HFFc6 (cell line): Measurements from ENCODE around the gene ITPR1. TPM values are rescaled to one million over a fixed set of nuclear protein-coding genes. Genes with fewer than 3 reads are reported as not detected.

ENCODE experiments used
- DNase-seq: peaks from one replicate; pipeline ENCODE4 v3.0.0-alpha.2; 2018
- H3K27ac Mint-ChIP-seq: 2 replicates; pipeline ENCODE4 v1.8.0; 2020; ENCODE audit warnings: mild to moderate bottlenecking, mixed read lengths
- H3K27me3 Mint-ChIP-seq: 2 replicates; pipeline ENCODE4 v1.8.0; 2021; ENCODE audit warnings: mild to moderate bottlenecking, moderate library complexity, mixed read lengths; ENCODE audit not compliant: insufficient read depth
- H3K36me3 Mint-ChIP-seq: 2 replicates; pipeline ENCODE4 v1.8.0; 2021; ENCODE audit warnings: low read depth, mixed read lengths
- H3K4me1 Mint-ChIP-seq: 2 replicates; pipeline ENCODE4 v1.8.0; 2020; ENCODE audit warnings: low read depth, mixed read lengths
- H3K4me3 Mint-ChIP-seq: 2 replicates; pipeline ENCODE4 v1.8.0; 2020; ENCODE audit warnings: mild to moderate bottlenecking, moderate library complexity, mixed read lengths
- H3K9me3 Mint-ChIP-seq: 2 replicates; pipeline ENCODE4 v1.8.0; 2020; ENCODE audit warnings: mild to moderate bottlenecking, mixed read lengths
- CTCF ChIP-seq: fragments of 200-600 bp; sonication (generic); IDR thresholded peaks from 2 replicates; pipeline ENCODE4 v1.5.0; 2021; ENCODE audit warnings: antibody characterized with exemption, mild to moderate bottlenecking
- total RNA-seq, 6 experiments: library from RNA; stranded (reverse); fragmentation: NEBNext Ultra II Directional; extraction: Animal tissue kit (Norgen Biotek cat#: 25700); gene quantifications; 2 replicates in 1 of 6; 3 replicates in 5 of 6; pipeline ENCODE4 v1.2.3, GENCODE V29; 2021

The ITPR1 gene
- total RNA-seq, 6 experiments from 2014 or later = 4.9 to 8.3 (median 6.1) TPM

GRCh38 chr3:4672725-4673275 is 179.7 kb downstream of the ITPR1 start:
- DNase-seq = no peak
- Mint-ChIP-seq H3K36me3 (no peaks in the 10 kb centered on the region), H3K4me1 (peaks cover 15% of the 10 kb centered on the region), H3K27ac (no peak overlapping the region), H3K4me3 (no peak overlapping the region), H3K27me3 (0 out of 2 replicates have a peak, but pooled peaks cover 2% of the 10 kb centered on the region), H3K9me3 (no peaks in the 10 kb centered on the region)
- no peak for TF ChIP-seq CTCF

- no peak for DNase-seq
- Mint-ChIP-seq H3K4me1 (peaks cover 15% of the 10 kb centered on the region), H3K27me3 (peaks cover 3% of the 10 kb centered on the region; the same call in 1 of the 2 replicates), H3K27ac (no peak overlapping the region), H3K9me3 (no peaks in the 10 kb centered on the region), H3K36me3 (no peaks in the 10 kb centered on the region), H3K4me3 (no peak overlapping the region)
- no peak for TF ChIP-seq CTCF
Observed at GRCh38 chr3:4674216-4674615, 181.1 kb downstream of the ITPR1 start.

- no peaks in the 10 kb centered on the region for H3K9me3 Mint-ChIP-seq
- no peak overlapping the region for H3K4me3 Mint-ChIP-seq
- no peak overlapping the region for H3K27ac Mint-ChIP-seq
- no peak for DNase-seq
- TF ChIP-seq CTCF = no peak
- H3K27me3 Mint-ChIP-seq = peaks cover 1% of the 10 kb centered on the region; the same call in 1 of the 2 replicates
- peaks cover 21% of the 10 kb centered on the region for H3K4me1 Mint-ChIP-seq
- H3K36me3 Mint-ChIP-seq = no peaks in the 10 kb centered on the region
Observed at GRCh38 chr3:4675704-4676103, 182.6 kb downstream of the ITPR1 start.

- no peak for TF ChIP-seq CTCF
- Mint-ChIP-seq H3K36me3 (no peaks in the 10 kb centered on the region), H3K9me3 (no peaks in the 10 kb centered on the region), H3K27me3 (peaks cover 1% of the 10 kb centered on the region; the same call in 1 of the 2 replicates), H3K27ac (no peak overlapping the region), H3K4me3 (no peak overlapping the region), H3K4me1 (peaks cover 31% of the 10 kb centered on the region)
- no peak for DNase-seq
Observed at GRCh38 chr3:4678320-4678719, 185.2 kb downstream of the ITPR1 start.

GRCh38 chr3:4680227-4680691 is 187.1 kb downstream of the ITPR1 start:
- no peak for DNase-seq
- no peak overlapping the region for H3K27ac Mint-ChIP-seq
- H3K4me3 Mint-ChIP-seq = no peak overlapping the region
- TF ChIP-seq CTCF = no peak
- peaks cover 15% of the 10 kb centered on the region for H3K4me1 Mint-ChIP-seq
- H3K36me3 Mint-ChIP-seq = no peaks in the 10 kb centered on the region
- H3K9me3 Mint-ChIP-seq = no peaks in the 10 kb centered on the region
- peaks cover 3% of the 10 kb centered on the region; the same call in 1 of the 2 replicates for H3K27me3 Mint-ChIP-seq
